Adipocyte (in vitro differentiated cells): ENCODE measurements around the gene RFXAP.

ENCODE experiments used
- DNase-seq: peaks from one replicate; pipeline ENCODE4 v3.0.0-alpha.2; 2015; ENCODE audit warnings: low read depth
- H3K27me3 ChIP-seq: replicated peaks from 2 replicates; pipeline ENCODE4 v1.7.0; 2013; ENCODE audit warnings: mild to moderate bottlenecking, low read length, moderate library complexity; ENCODE audit not compliant: control insufficient read depth, insufficient read depth
- H3K36me3 ChIP-seq: 2 replicates; pipeline ENCODE4 v1.7.0; 2013; ENCODE audit warnings: low read length, mild to moderate bottlenecking, moderate library complexity; ENCODE audit not compliant: control insufficient read depth, insufficient read depth, severe bottlenecking
- H3K4me1 ChIP-seq: 2 replicates; pipeline ENCODE4 v1.7.0; 2013; ENCODE audit warnings: mild to moderate bottlenecking, low read length, moderate library complexity; ENCODE audit not compliant: control insufficient read depth, insufficient read depth
- H3K4me3 ChIP-seq: 2 replicates; pipeline ENCODE4 v1.7.0; 2013; ENCODE audit warnings: mild to moderate bottlenecking, low read length, moderate library complexity
- H3K9ac ChIP-seq: 2 replicates; pipeline ENCODE4 v1.7.0; 2013; ENCODE audit warnings: mild to moderate bottlenecking, low read length, moderate library complexity
- H3K9me3 ChIP-seq: 2 replicates; pipeline ENCODE4 v1.7.0; 2013; ENCODE audit warnings: mild to moderate bottlenecking, low read length, moderate library complexity; ENCODE audit not compliant: control insufficient read depth

Gene RFXAP

GRCh38 chr13:36870050-36870692, 51.1 kb downstream of the RFXAP start:
- no peak overlapping the region for H3K9ac ChIP-seq
- H3K36me3 ChIP-seq = peaks cover 22% of the 10 kb centered on the region
- no peak for DNase-seq
- no peak overlapping the region for H3K4me3 ChIP-seq
- H3K4me1 ChIP-seq = no peaks in the 10 kb centered on the region
- no peaks in the 10 kb centered on the region for H3K27me3 ChIP-seq
- no peaks in the 10 kb centered on the region for H3K9me3 ChIP-seq

GRCh38 chr13:36872621-36873020, 53.6 kb downstream of the RFXAP start:
- DNase-seq = no peak
- H3K27me3 ChIP-seq = no peaks in the 10 kb centered on the region
- no peak overlapping the region for H3K9ac ChIP-seq
- H3K9me3 ChIP-seq = no peaks in the 10 kb centered on the region
- peaks cover 12% of the 10 kb centered on the region for H3K36me3 ChIP-seq
- H3K4me1 ChIP-seq = no peaks in the 10 kb centered on the region
- no peak overlapping the region for H3K4me3 ChIP-seq

DNA sequence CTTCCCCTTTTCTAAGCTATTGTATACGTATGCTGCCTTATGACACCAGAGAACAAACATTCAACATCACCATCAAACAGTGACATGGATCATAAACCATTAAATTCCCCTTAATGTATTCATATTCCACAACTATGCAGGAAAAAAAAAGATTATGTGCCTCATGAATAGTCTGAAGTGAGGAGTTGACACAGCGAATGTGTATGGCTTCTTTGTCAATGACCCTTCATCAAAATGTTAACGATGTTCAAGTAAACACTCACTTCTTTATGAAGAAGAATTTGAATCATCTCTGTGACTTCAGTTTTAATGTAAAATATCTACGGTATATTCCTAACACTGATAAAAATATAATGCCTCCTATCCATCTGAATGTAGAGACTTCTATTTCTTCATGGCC, 56.4 kb downstream of the RFXAP start:
- H3K9me3 ChIP-seq = no peaks in the 10 kb centered on the region
- peaks cover 19% of the 10 kb centered on the region for H3K36me3 ChIP-seq
- H3K4me1 ChIP-seq = peaks cover 2% of the 10 kb centered on the region
- H3K27me3 ChIP-seq = no peaks in the 10 kb centered on the region
- no peak overlapping the region for H3K4me3 ChIP-seq
- no peak for DNase-seq
- no peak overlapping the region for H3K9ac ChIP-seq

GRCh38 chr13:36875961-36876360, 56.9 kb downstream of the RFXAP start:
- Histone ChIP-seq H3K27me3 (no peaks in the 10 kb centered on the region), H3K9ac (no peak overlapping the region), H3K4me3 (no peak overlapping the region), H3K4me1 (peaks cover 2% of the 10 kb centered on the region), H3K9me3 (no peaks in the 10 kb centered on the region), H3K36me3 (peaks cover 19% of the 10 kb centered on the region)
- DNase-seq = no peak
